Keratinocyte (primary cell): ENCODE results near the gene ZSCAN2. TPM values are rescaled to one million over a fixed set of nuclear protein-coding genes. Genes with fewer than 3 reads are reported as not detected.

Source experiments
- DNase-seq: peaks from one replicate; pipeline ENCODE4 v3.0.0-alpha.2; 2011; ENCODE audit warnings: low read depth, missing footprints, low spot score
- FAIRE-seq: peaks from 2 replicates; lab custom pipeline; 2011; peaks lifted over from hg19 to GRCh38; lab: Jason Lieb, UNC
- H2AFZ ChIP-seq: 2 replicates; pipeline ENCODE4 v1.6.0; 2012; ENCODE audit warnings: low read length, control low read depth, inconsistent platforms; ENCODE audit not compliant: control insufficient read depth
- H3K27ac ChIP-seq: 2 replicates; pipeline ENCODE4 v1.5.1; 2011; ENCODE audit warnings: low read length; ENCODE audit not compliant: control insufficient read depth, insufficient read depth
- H3K27me3 ChIP-seq: 3 replicates; pipeline ENCODE4 v1.6.0; 2011; ENCODE audit warnings: low read length; ENCODE audit not compliant: control insufficient read depth, insufficient read depth; ENCODE audit errors: extremely low read depth
- H3K36me3 ChIP-seq, 2 experiments: 2 replicates in 1 of 2; 3 replicates in 1 of 2; pipeline ENCODE4 v1.5.1; 2011; ENCODE audit warnings: low read length in 2 of 2, mild to moderate bottlenecking in 1 of 2; ENCODE audit not compliant: control insufficient read depth in 2 of 2, insufficient read depth in 2 of 2; ENCODE audit errors: extremely low read depth in 1 of 2
- H3K4me1 ChIP-seq: 3 replicates; pipeline ENCODE4 v1.5.1; 2011; ENCODE audit warnings: low read length; ENCODE audit not compliant: control insufficient read depth, insufficient read depth; ENCODE audit errors: extremely low read depth
- H3K4me2 ChIP-seq: 3 replicates; pipeline ENCODE4 v1.6.0; 2011; ENCODE audit warnings: low read depth, low read length; ENCODE audit not compliant: control insufficient read depth, insufficient read depth; ENCODE audit errors: extremely low read depth
- H3K4me3 ChIP-seq, 3 experiments: fragments of 200-600 bp in 1 of 3; sonication (generic) in 1 of 3; 2 replicates in 2 of 3; 3 replicates in 1 of 3; pipeline ENCODE4 v1.5.1; 2011 to 2016; ENCODE audit warnings: low read length in 3 of 3, mild to moderate bottlenecking in 3 of 3, control low read depth in 2 of 3, inconsistent platforms in 1 of 3, low read depth in 1 of 3, mixed read lengths in 1 of 3, mixed run types in 1 of 3, moderate library complexity in 1 of 3; ENCODE audit not compliant: control insufficient read depth in 2 of 3, insufficient read depth in 2 of 3; ENCODE audit errors: extremely low read depth in 1 of 3
- H3K79me2 ChIP-seq: 2 replicates; pipeline ENCODE4 v1.6.0; 2012; ENCODE audit warnings: low read length; ENCODE audit not compliant: control insufficient read depth, insufficient read depth
- H3K9ac ChIP-seq: 3 replicates; pipeline ENCODE4 v1.6.0; 2011; ENCODE audit warnings: low read length; ENCODE audit not compliant: control insufficient read depth, insufficient read depth; ENCODE audit errors: extremely low read depth
- H3K9me1 ChIP-seq: 3 replicates; pipeline ENCODE4 v1.6.0; 2011; ENCODE audit warnings: low read length; ENCODE audit not compliant: control insufficient read depth, insufficient read depth; ENCODE audit errors: extremely low read depth
- H3K9me3 ChIP-seq: 2 replicates; pipeline ENCODE4 v1.5.1; 2012; ENCODE audit warnings: low read depth, low read length; ENCODE audit not compliant: control insufficient read depth
- H4K20me1 ChIP-seq: 3 replicates; pipeline ENCODE4 v1.6.0; 2011; ENCODE audit warnings: low read length; ENCODE audit not compliant: control insufficient read depth, insufficient read depth; ENCODE audit errors: extremely low read depth
- EZH2 ChIP-seq: IDR thresholded peaks from one replicate; pipeline ENCODE4 v1.6.1; 2012; ENCODE audit warnings: inconsistent platforms, mild to moderate bottlenecking, low read length, moderate library complexity
- dilution Hi-C: fragments of 300-500 bp; cut with MboI; formaldehyde crosslinking; loops from one replicate; pipeline ENCODE4 v1.7.0; 2020; ENCODE audit warnings: low sequenced_read_pairs; ENCODE audit not compliant: extremely low pct_ligation_motif_present
- polyA plus RNA-seq, 5 experiments: library from polyadenylated mRNA; depleted of rRNA in 3 of 5; stranded (reverse) in 3 of 5; stranded (forward) in 1 of 5; unstranded in 1 of 5; fragments of >200 nt; gene quantifications; 1 replicate in 1 of 5; 2 replicates in 3 of 5; 3 replicates in 1 of 5; pipeline versions ENCODE4 v1.2.1 to v1.2.3, GENCODE V29; 2011 to 2012; ENCODE audit warnings: missing spikeins in 2 of 5, low read depth in 1 of 5, low replicate concordance in 1 of 5
- TF ChIP-seq, protein P1 (sequence below), 3 experiments: IDR thresholded peaks in 1 of 3; conservative IDR thresholded peaks in 1 of 3; optimal IDR thresholded peaks in 1 of 3; 2 replicates in 2 of 3; 3 replicates in 1 of 3; pipeline versions ENCODE3 to v1.5.1; 2011; ENCODE audit warnings: low read length in 3 of 3, mild to moderate bottlenecking in 3 of 3, moderate library complexity in 2 of 3, control low read depth in 1 of 3, inconsistent platforms in 1 of 3; ENCODE audit not compliant: insufficient read depth in 2 of 3; ENCODE audit errors: extremely low read depth in 1 of 3

Gene ZSCAN2
- polyA plus RNA-seq, 1 donor (not counting 4 experiments of a cell fraction or from before 2014, with no cell fraction given) = 3.7 TPM

DNA sequence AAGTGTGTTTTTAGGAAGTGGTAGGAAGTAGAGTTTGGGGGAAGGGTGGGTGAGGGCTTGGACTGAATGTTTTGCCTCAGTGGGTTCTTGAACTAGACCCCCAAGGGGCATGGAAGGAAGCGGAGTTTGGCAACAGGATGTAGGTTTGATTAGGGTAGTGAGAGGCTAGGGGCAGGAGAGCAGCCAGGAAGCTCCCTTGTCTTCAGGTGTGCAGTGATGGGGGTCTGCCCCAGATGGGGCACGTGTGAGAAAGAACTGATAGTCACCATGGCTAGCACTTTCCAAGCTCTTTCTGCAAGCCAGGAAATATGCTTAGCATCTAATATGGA is 4.7 kb downstream of the ZSCAN2 start:
- peaks cover 0 to 11% of the 10 kb centered on the region in 2 experiments for H3K36me3 ChIP-seq
- TF ChIP-seq EZH2 = no peak
- TF ChIP-seq, protein P1, sequence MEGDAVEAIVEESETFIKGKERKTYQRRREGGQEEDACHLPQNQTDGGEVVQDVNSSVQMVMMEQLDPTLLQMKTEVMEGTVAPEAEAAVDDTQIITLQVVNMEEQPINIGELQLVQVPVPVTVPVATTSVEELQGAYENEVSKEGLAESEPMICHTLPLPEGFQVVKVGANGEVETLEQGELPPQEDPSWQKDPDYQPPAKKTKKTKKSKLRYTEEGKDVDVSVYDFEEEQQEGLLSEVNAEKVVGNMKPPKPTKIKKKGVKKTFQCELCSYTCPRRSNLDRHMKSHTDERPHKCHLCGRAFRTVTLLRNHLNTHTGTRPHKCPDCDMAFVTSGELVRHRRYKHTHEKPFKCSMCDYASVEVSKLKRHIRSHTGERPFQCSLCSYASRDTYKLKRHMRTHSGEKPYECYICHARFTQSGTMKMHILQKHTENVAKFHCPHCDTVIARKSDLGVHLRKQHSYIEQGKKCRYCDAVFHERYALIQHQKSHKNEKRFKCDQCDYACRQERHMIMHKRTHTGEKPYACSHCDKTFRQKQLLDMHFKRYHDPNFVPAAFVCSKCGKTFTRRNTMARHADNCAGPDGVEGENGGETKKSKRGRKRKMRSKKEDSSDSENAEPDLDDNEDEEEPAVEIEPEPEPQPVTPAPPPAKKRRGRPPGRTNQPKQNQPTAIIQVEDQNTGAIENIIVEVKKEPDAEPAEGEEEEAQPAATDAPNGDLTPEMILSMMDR (optimal IDR thresholded peaks at IDR 0.05 in 1 of 3, IDR thresholded peaks at IDR 0.05 in 1 of 3, conservative IDR thresholded peaks at IDR 0.05 in 1 of 3; ENCODE audit: extremely low read depth in 1 of 3, insufficient read depth in 2 of 3, low read length in 3 of 3) = no peak
- H4K20me1 ChIP-seq = no peaks in the 10 kb centered on the region
- no peak overlapping the region for H3K4me2 ChIP-seq
- H3K27me3 ChIP-seq = no peaks in the 10 kb centered on the region
- no peaks in the 10 kb centered on the region for H3K4me1 ChIP-seq
- dilution Hi-C loops = no loop called here
- H2AFZ ChIP-seq = no peak overlapping the region
- H3K27ac ChIP-seq = no peak overlapping the region
- H3K79me2 ChIP-seq = no peaks in the 10 kb centered on the region
- no peak for DNase-seq
- H3K9me3 ChIP-seq = no peaks in the 10 kb centered on the region
- no peaks in the 10 kb centered on the region for H3K9me1 ChIP-seq
- H3K9ac ChIP-seq = no peak overlapping the region
- no peak overlapping the region for H3K4me3 ChIP-seq
- no peak for FAIRE-seq

DNA sequence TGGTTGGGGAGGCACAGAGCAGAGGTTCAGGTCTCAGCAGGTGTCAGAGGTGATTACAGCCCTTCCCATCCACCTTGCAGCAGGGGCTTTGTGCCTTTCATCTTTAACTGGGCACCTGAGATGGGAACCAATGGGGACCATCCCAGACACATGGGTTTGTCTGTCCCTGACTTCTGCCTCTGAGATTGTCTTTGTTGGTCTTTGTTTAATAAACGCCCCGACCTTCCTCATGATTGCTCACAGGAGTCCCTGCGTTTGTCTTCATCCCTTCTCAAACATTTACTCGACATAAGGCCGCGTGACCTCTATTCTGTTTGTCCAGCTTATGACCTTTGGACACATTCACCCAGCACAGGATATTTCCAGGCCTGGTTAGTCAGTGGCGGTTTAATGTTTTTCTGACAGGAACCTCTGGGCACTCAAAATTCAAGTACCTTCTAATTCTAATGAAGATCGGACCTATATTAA is 5.9 kb downstream of the ZSCAN2 start:
- H4K20me1 ChIP-seq = no peaks in the 10 kb centered on the region
- no peaks in the 10 kb centered on the region for H3K79me2 ChIP-seq
- H3K4me3 ChIP-seq = no peak overlapping the region
- no peaks in the 10 kb centered on the region for H3K27me3 ChIP-seq
- dilution Hi-C loops = no loop called here
- H3K4me1 ChIP-seq = no peaks in the 10 kb centered on the region
- H3K4me2 ChIP-seq = no peak overlapping the region
- TF ChIP-seq EZH2 = no peak
- TF ChIP-seq, protein P1 (optimal IDR thresholded peaks at IDR 0.05 in 1 of 3, IDR thresholded peaks at IDR 0.05 in 1 of 3, conservative IDR thresholded peaks at IDR 0.05 in 1 of 3; ENCODE audit: extremely low read depth in 1 of 3, insufficient read depth in 2 of 3, low read length in 3 of 3) = no peak
- H2AFZ ChIP-seq = no peak overlapping the region
- no peaks in the 10 kb centered on the region for H3K9me3 ChIP-seq
- H3K9ac ChIP-seq = no peak overlapping the region
- H3K9me1 ChIP-seq = no peaks in the 10 kb centered on the region
- FAIRE-seq = no peak
- no peak for DNase-seq
- H3K27ac ChIP-seq = no peak overlapping the region
- H3K36me3 ChIP-seq = peaks cover 0 to 11% of the 10 kb centered on the region in 2 experiments
